HepG2 (cell line): ENCODE data around the gene NAALADL1. TPM values are rescaled to one million over a fixed set of nuclear protein-coding genes. Genes with fewer than 3 reads are reported as not detected.

Experiments used
- DDIT3 ChIP-seq: sonication (generic); formaldehyde crosslinking; IDR thresholded peaks from 2 replicates; pipeline ENCODE4 v1.4.0; 2020; ENCODE audit warnings: mild to moderate bottlenecking, missing genetic modification reagents
- GABPB1 ChIP-seq: IDR thresholded peaks from 2 replicates; pipeline ENCODE4 v1.6.1; 2016; ENCODE audit warnings: mild to moderate bottlenecking, missing genetic modification reagents, moderate library complexity, missing compliant biosample characterization
- HNRNPH1 ChIP-seq: fragments of 200-400 bp; formaldehyde crosslinking; optimal IDR thresholded peaks from 2 replicates; pipeline ENCODE3; 2017; ENCODE audit warnings: mild to moderate bottlenecking, low read depth, low read length
- JDP2 ChIP-seq: sonication (generic); formaldehyde crosslinking; IDR thresholded peaks from 2 replicates; pipeline ENCODE4 v1.8.1; 2022; ENCODE audit warnings: missing genetic modification reagents, borderline replicate concordance
- KDM6A ChIP-seq: IDR thresholded peaks from 2 replicates; pipeline ENCODE4 v1.6.1; 2016; ENCODE audit warnings: low read depth
- KLF15 ChIP-seq: sonication (generic); formaldehyde crosslinking; IDR thresholded peaks from 2 replicates; pipeline ENCODE4 v1.8.1; 2023; ENCODE audit warnings: borderline replicate concordance, mild to moderate bottlenecking, inconsistent platforms, missing genetic modification reagents, mixed read lengths
- MAF1 ChIP-seq: sonication (generic); formaldehyde crosslinking; IDR thresholded peaks from 2 replicates; pipeline ENCODE4 v1.5.0; 2020; ENCODE audit warnings: missing genetic modification reagents, borderline replicate concordance
- MED8 ChIP-seq: sonication (generic); formaldehyde crosslinking; IDR thresholded peaks from 2 replicates; pipeline ENCODE4 v1.8.1; 2023; ENCODE audit warnings: mild to moderate bottlenecking, missing genetic modification reagents; ENCODE audit not compliant: insufficient replicate concordance
- MTF2 ChIP-seq: sonication (generic); formaldehyde crosslinking; IDR thresholded peaks from 2 replicates; pipeline ENCODE4 v1.5.0; 2020; ENCODE audit warnings: missing genetic modification reagents, borderline replicate concordance
- NFE2L2 ChIP-seq: fragments of 150-350 bp; IDR thresholded peaks from 2 replicates; pipeline ENCODE4 v1.6.1; 2014; ENCODE audit warnings: low read length
- NKX3-1 ChIP-seq: sonication (generic); formaldehyde crosslinking; IDR thresholded peaks from 2 replicates; pipeline ENCODE4 v1.5.0; 2020; ENCODE audit warnings: missing genetic modification reagents
- SMARCE1 ChIP-seq: fragments of 450-650 bp; IDR thresholded peaks from 2 replicates; pipeline ENCODE4 v1.6.1; 2017; ENCODE audit warnings: borderline replicate concordance
- YEATS2 ChIP-seq: sonication (generic); formaldehyde crosslinking; IDR thresholded peaks from 2 replicates; pipeline ENCODE4 v1.4.0; 2020; ENCODE audit warnings: missing genetic modification reagents, borderline replicate concordance
- ZBTB43 ChIP-seq: sonication (generic); formaldehyde crosslinking; conservative IDR thresholded peaks from 2 replicates; pipeline ENCODE4 v1.4.0; 2020; ENCODE audit warnings: missing genetic modification reagents
- ZNF335 ChIP-seq: sonication (generic); formaldehyde crosslinking; IDR thresholded peaks from 2 replicates; pipeline ENCODE4 v1.4.0; 2020; ENCODE audit warnings: missing genetic modification reagents
- ZNF337 ChIP-seq: sonication (generic); formaldehyde crosslinking; IDR thresholded peaks from 2 replicates; pipeline ENCODE4 v1.5.1; 2020; ENCODE audit warnings: missing genetic modification reagents, low read depth, mild to moderate bottlenecking, borderline replicate concordance
- ZNF367 ChIP-seq: sonication (generic); formaldehyde crosslinking; IDR thresholded peaks from 2 replicates; pipeline ENCODE4 v1.4.0; 2020; ENCODE audit warnings: missing genetic modification reagents, borderline replicate concordance
- ZNF446 ChIP-seq: sonication (generic); formaldehyde crosslinking; IDR thresholded peaks from 2 replicates; pipeline ENCODE4 v1.5.0; 2020; ENCODE audit warnings: mild to moderate bottlenecking, missing genetic modification reagents
- ZNF468 ChIP-seq: sonication (generic); formaldehyde crosslinking; IDR thresholded peaks from 2 replicates; pipeline ENCODE4 v1.8.0; 2022; ENCODE audit warnings: mild to moderate bottlenecking, moderate library complexity, missing genetic modification reagents
- ZNF619 ChIP-seq: sonication (generic); formaldehyde crosslinking; IDR thresholded peaks from 2 replicates; pipeline ENCODE4 v1.4.0; 2020; ENCODE audit warnings: mild to moderate bottlenecking, missing genetic modification reagents
- polyA plus RNA-seq, 8 experiments: library from polyadenylated mRNA; depleted of rRNA in 3 of 8; stranded (reverse) in 7 of 8; unstranded in 1 of 8; fragments of >200 nt; fragmentation: Illumina TruSeq in 4 of 8; extraction: Trizol in 4 of 8; gene quantifications; 2 replicates each; pipeline versions ENCODE4 v1.2.1 to v1.2.3, GENCODE V29; 2011 to 2016; ENCODE audit warnings: low read depth in 4 of 8, missing spikeins in 1 of 8, mixed read lengths in 1 of 8; ENCODE audit not compliant: insufficient read depth in 1 of 8
- total RNA-seq, 5 experiments: library from RNA; depleted of rRNA; stranded (reverse); fragments of >200 nt; fragmentation: Illumina TruSeq; extraction: Trizol; gene quantifications; 2 replicates each; pipeline ENCODE4 v1.2.3, GENCODE V29; 2016; ENCODE audit warnings: low read depth in 1 of 5
- TF ChIP-seq, protein P1 (sequence below): sonication (generic); formaldehyde crosslinking; IDR thresholded peaks from 2 replicates; pipeline ENCODE4 v1.5.1; 2020; ENCODE audit warnings: mild to moderate bottlenecking, missing genetic modification reagents, borderline replicate concordance
- TF ChIP-seq, protein P2 (sequence below): sonication (generic); formaldehyde crosslinking; IDR thresholded peaks from 2 replicates; pipeline ENCODE4 v1.4.0; 2020; ENCODE audit warnings: missing genetic modification reagents
- TF ChIP-seq, protein P3 (sequence below): sonication (generic); formaldehyde crosslinking; IDR thresholded peaks from 2 replicates; pipeline ENCODE4 v1.8.1; 2023; ENCODE audit warnings: mild to moderate bottlenecking, missing genetic modification reagents
- TF ChIP-seq, protein P4 (sequence below): sonication (generic); formaldehyde crosslinking; IDR thresholded peaks from 2 replicates; pipeline ENCODE4 v1.4.0; 2020; ENCODE audit warnings: mild to moderate bottlenecking, missing genetic modification reagents

NAALADL1 gene
- total and polyA plus RNA-seq, 2 of the 13 experiments (the other 11 are each of a cell fraction or from before 2014, with no cell fraction given), result 9.3 to 33.9 TPM

DNA sequence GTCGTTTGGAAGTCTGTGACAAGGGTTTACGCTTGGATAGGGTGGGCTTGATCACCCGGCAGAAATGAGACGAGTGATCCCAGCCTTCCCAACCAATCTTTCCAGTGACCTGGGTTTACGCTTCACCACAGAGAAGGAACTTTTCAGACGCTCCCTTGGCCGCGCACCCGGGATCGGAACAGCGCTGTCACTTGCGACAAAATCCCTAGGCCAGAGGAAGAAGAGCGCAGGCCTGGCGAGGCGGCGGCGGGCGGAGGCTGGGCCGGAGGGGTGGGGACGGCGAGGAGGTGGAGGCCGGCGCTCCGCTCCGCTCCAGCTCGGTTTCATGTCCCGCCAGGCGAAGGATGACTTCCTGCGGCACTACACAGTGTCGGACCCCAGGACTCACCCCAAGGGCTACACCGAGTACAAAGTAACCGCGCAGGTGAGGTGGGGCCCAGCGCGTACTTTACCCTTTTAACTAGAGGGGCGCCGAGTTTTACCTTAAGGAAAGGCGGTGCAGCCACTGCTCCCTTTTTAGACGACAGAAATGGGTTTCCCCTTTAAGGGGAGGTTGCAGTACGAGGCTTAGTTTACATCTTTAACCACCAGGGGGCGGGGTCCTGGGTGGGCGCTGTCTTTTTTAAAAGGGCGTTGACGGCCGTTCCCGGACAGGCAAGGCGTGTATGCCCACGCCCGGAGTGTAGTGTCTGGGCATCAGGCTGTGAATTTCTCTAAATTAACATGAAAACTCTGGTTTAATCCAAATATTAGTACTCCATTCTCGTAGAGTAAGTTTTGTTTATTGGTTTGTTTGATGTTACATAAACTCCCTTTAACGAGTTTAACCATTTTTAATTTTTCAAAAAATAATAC, 30.9 kb downstream of the NAALADL1 start, which contains the start of gene SNX15 (continued):
- TF ChIP-seq ZBTB43 (CRISPR knock-in tag) (0 out of 2 replicates have a peak, but pooled peaks have one; percentile 27), ZNF619 (CRISPR knock-in tag) (0 out of 2 replicates have a peak, but pooled peaks have one; percentile 80), JDP2 (CRISPR knock-in tag) (no peak), KDM6A (CRISPR knock-in tag) (no peak), MTF2 (CRISPR knock-in tag) (no peak), ZNF468 (CRISPR knock-in tag) (no peak), NKX3-1 (CRISPR knock-in tag) (0 out of 2 replicates have a peak, but pooled peaks have one; percentile 51), NFE2L2 (no peak), SMARCE1 (no peak), HNRNPH1 (peak; percentile 89), ZNF337 (no peak), ZNF367 (CRISPR knock-in tag) (no peak), GABPB1 (peak; percentile 84; the same call in 1 of the 2 replicates), MED8 (CRISPR knock-in tag) (peak; percentile 65), DDIT3 (CRISPR knock-in tag) (no peak), YEATS2 (CRISPR knock-in tag) (peak; percentile 79; the same call in 1 of the 2 replicates), MAF1 (CRISPR knock-in tag) (peak; percentile 56; the same call in 1 of the 2 replicates), ZNF335 (no peak), ZNF446 (CRISPR knock-in tag) (no peak), KLF15 (0 out of 2 replicates have a peak, but pooled peaks have one; percentile 75)
- TF ChIP-seq, protein P1, sequence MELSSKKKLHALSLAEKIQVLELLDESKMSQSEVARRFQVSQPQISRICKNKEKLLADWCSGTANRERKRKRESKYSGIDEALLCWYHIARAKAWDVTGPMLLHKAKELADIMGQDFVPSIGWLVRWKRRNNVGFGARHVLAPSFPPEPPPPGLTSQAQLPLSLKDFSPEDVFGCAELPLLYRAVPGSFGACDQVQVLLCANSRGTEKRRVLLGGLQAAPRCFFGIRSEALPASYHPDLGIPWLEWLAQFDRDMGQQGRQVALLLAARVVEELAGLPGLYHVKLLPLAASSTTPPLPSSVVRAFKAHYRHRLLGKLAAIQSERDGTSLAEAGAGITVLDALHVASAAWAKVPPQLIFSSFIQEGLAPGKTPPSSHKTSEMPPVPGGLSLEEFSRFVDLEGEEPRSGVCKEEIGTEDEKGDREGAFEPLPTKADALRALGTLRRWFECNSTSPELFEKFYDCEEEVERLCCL (CRISPR knock-in tag), result no peak
- TF ChIP-seq, protein P2, sequence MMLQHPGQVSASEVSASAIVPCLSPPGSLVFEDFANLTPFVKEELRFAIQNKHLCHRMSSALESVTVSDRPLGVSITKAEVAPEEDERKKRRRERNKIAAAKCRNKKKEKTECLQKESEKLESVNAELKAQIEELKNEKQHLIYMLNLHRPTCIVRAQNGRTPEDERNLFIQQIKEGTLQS, result no peak; the same call in 1 of the 2 replicates
- TF ChIP-seq, protein P3, sequence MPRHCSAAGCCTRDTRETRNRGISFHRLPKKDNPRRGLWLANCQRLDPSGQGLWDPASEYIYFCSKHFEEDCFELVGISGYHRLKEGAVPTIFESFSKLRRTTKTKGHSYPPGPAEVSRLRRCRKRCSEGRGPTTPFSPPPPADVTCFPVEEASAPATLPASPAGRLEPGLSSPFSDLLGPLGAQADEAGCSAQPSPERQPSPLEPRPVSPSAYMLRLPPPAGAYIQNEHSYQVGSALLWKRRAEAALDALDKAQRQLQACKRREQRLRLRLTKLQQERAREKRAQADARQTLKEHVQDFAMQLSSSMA (CRISPR knock-in tag), result 0 out of 2 replicates have a peak, but pooled peaks have one; percentile 61
- TF ChIP-seq, protein P4, sequence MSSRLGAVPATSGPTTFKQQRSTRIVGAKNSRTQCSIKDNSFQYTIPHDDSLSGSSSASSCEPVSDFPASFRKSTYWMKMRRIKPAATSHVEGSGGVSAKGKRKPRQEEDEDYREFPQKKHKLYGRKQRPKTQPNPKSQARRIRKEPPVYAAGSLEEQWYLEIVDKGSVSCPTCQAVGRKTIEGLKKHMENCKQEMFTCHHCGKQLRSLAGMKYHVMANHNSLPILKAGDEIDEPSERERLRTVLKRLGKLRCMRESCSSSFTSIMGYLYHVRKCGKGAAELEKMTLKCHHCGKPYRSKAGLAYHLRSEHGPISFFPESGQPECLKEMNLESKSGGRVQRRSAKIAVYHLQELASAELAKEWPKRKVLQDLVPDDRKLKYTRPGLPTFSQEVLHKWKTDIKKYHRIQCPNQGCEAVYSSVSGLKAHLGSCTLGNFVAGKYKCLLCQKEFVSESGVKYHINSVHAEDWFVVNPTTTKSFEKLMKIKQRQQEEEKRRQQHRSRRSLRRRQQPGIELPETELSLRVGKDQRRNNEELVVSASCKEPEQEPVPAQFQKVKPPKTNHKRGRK, result no peak
